HUDEP-2 (cell line): ENCODE data around the gene PON3.

Experiments used
- DNase-seq, 76 experiments: peaks; one replicate each; lab custom pipeline; 2025; ENCODE audit not compliant: unreplicated experiment in 76 of 76; lab: John Stamatoyannopoulos, UW

PON3 gene

DNA sequence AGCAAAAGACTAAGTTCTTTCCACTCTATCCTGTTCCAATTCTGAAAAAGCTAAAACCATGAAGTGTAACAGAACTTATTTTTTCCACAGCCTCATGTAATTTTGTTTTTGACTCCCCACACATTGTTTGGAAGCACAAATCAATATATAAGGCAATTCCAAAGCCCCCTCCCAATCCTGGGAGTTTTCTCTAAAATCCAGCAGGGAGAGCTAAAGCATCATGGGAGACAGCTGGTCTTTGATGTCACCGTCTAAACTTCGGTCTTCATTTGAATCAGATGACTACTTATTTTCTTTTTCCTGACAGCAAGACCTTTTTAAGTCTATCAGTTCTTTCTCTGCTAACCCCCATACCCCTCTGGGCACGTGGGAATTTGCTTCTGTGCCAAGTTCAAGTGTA is 38.6 kb downstream of the PON3 start:
- DNase-seq = no peak

GRCh38 chr7:95342642-95343307 is 53.4 kb downstream of the PON3 start:
- DNase-seq = no peak

DNA sequence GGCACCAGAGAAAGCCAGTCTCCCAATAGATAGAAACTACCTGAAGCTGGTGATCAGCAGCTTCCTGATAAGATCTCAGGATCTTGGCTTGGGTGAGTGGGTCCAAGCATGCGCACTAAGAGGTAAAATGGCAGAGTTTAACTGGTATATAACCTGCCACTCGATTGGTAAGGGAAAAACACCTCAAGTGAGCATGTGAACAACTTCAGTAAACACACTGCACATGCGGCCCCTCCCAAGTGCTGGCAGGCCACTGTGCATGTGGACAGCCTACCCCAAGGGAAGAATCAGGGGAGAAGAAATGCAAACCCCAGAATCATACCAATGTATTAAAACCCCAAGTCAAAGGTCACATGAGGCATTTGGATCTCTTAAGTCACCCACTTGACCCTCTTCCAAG is 54.1 kb downstream of the PON3 start:
- DNase-seq = no peak

DNA sequence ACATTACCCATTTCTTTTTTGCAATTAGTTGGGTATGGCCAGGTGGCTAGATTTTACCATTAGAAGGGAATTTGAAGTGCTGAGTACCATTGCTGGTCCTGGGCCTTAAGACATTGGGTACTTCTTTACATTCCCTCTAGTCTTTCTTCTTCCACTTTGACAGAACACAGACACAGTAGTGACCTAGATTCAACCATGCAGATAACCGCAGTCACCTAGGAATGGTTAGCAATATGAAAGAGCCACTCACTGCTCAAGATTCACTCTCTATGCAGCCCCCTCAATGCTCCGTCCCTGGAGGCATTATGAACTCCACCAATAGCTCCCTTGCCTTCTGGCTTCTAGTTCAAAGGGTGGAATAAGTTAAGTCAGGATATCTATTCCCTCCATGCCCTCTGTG is 55.7 kb downstream of the PON3 start:
- DNase-seq = no peak

DNA sequence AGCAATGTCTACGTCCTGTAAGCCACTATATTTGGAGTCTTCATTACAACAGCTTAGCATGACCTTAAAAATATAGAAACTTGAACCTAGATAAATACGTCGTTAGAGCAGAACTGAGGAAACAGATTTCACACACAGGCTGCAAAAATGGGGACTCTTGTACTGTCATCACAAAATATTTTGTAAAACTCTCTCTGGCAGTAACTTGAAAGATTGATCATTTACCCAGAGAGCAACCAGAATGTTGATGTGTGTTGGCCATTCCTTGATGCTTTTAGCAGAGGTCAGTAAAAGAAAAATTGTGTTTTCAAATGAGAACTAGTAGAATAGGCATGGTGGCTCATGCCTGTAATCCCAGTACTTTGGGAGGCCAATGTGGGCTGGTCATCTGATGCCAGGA is 57.3 kb downstream of the PON3 start:
- DNase-seq = no peak

- DNase-seq = no peak
These were observed 61.1 kb downstream of the PON3 start for GRCh38 chr7:95335093-95335492.

DNA sequence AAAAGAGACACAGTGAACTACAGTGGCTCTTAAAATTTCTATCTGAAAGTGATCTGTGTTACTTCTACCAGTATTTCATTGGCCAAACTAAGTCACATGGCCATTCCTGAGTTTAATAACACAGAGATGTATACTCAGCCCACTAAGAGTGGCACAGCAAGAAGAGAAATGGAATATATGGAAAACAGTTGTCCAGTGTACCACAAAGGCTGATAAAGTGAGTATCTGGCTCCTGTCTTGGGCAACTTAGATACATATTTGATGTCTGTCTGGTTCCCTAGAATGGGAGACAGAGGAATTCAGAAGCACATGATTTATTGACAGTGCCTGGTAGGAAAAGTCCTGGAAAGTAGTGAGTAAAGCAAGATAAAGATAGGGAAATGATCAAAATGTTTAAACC is 61.7 kb downstream of the PON3 start:
- no peak for DNase-seq

DNA sequence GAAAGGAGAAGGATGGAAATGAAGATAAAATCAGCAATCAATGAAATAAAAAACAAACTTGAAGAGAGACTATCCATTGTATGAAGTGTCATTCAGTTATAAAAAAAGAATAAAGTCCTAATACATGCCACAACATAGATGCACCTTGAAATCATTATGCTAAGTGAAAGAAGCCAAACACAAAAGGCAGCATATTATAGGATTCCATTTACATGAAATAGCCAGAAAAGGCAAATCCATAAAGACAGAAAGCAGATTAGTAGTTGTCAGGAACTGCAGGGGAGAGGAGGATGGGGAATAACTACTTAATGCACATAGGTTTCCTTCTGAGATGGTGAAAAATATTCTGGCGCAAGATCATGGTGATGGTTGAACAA is 65.2 kb downstream of the PON3 start:
- no peak for DNase-seq

- peak in 2 of 76 experiments; percentile 6 to 11 for DNase-seq
These were observed 65.8 kb downstream of the PON3 start for GRCh38 chr7:95330204-95330960.

DNA sequence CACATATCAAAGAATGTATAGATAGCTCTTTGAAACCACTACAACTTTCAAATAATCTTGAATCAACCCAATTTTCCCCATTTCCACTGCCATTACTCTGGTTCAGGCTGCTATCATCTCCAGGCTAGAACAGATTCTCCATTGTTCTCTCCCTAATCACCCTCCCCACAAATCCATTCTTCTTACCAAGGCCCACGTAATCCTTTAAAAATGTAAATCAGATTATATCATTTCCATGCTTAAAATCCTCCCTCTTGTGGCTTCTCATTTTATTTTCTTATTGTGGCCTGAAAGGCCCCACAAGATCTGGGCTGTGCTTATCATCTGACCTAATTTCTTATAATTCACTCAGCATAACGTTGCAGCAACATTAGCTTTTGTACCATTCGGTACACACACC is 68.8 kb downstream of the PON3 start:
- DNase-seq = no peak

- no peak for DNase-seq
These were observed 71.7 kb downstream of the PON3 start, which contains the start of gene PON1 for GRCh38 chr7:95324431-95324830. PON1 (minus strand) TSS chr7:95324532; CDS start chr7:95324475, 57 bp downstream.

GRCh38 chr7:95323410-95324129 is 72.6 kb downstream of the PON3 start:
- DNase-seq = no peak

GRCh38 chr7:95322854-95323253 is 73.3 kb downstream of the PON3 start:
- DNase-seq = no peak

GRCh38 chr7:95322396-95322795 is 73.8 kb downstream of the PON3 start:
- DNase-seq = no peak

- no peak for DNase-seq
These were observed 74.5 kb downstream of the PON3 start for GRCh38 chr7:95321720-95322119.

DNA sequence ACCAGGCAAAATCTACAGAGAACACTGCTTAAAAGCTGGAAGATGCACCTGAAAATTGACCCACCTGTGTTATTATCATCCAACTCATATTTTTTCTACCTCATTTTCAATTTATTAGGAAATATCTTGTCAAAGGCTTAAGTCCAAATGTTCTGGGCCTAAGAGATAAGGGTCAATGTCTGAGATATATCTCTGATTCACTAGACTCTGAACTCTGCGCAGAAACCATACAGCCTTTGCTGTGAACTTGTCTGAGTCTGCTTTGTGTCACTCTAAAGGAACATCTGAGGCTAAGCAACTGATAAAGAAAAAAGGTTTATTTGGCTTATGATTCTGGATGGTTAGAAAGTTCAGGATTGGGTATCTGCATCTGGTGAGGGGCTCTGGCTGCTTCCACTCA is 75.5 kb downstream of the PON3 start:
- no peak for DNase-seq

- no peak for DNase-seq
These were observed 76.6 kb downstream of the PON3 start for GRCh38 chr7:95319570-95319969.

- no peak for DNase-seq
These were observed 77.6 kb downstream of the PON3 start for GRCh38 chr7:95318501-95319100.

GRCh38 chr7:95317966-95318365 is 78.2 kb downstream of the PON3 start:
- no peak for DNase-seq

- peak in 43 of 76 experiments; percentile 0 to 59 (median 14) for DNase-seq
These were observed 78.6 kb downstream of the PON3 start for GRCh38 chr7:95317546-95317945.

GRCh38 chr7:95316588-95316987 is 79.6 kb downstream of the PON3 start:
- no peak for DNase-seq
